Mucosa of gallbladder (tissue), 1 donor: ENCODE results near the gene HSPB9. TPM values are rescaled to one million over a fixed set of nuclear protein-coding genes. Genes with fewer than 3 reads are reported as not detected.

Experiments used
- DNase-seq: peaks from one replicate; pipeline ENCODE4 v3.0.0-alpha.2; 2020; ENCODE audit warnings: low spot score
- total RNA-seq: library from RNA; stranded (reverse); gene quantifications from one replicate; pipeline ENCODE4 v1.2.1, GENCODE V29; 2021
- donor health status: DM: no; HTN: no; CAD: no.

HSPB9 gene
- total RNA-seq, 1 donor from 2014 or later, result 0.29 TPM

- peak; percentile 69 for DNase-seq
These were observed 20.9 kb upstream of the HSPB9 start for GRCh38 chr17:42101513-42102292.

GRCh38 chr17:42103221-42103954 is 19.2 kb upstream of the HSPB9 start:
- no peak for DNase-seq

GRCh38 chr17:42104264-42104663 is 18.3 kb upstream of the HSPB9 start:
- DNase-seq, result no peak

- no peak for DNase-seq
These were observed 16.6 kb upstream of the HSPB9 start for GRCh38 chr17:42106009-42106408.

GRCh38 chr17:42107124-42107523 is 15.5 kb upstream of the HSPB9 start:
- DNase-seq, result no peak

- DNase-seq, result peak; percentile 78
These were observed 14.7 kb upstream of the HSPB9 start for GRCh38 chr17:42107597-42108576.

GRCh38 chr17:42109086-42109485 is 13.5 kb upstream of the HSPB9 start:
- no peak for DNase-seq

- DNase-seq, result no peak
These were observed 12.0 kb upstream of the HSPB9 start for GRCh38 chr17:42110301-42111264.

GRCh38 chr17:42111265-42111636 is 11.4 kb upstream of the HSPB9 start:
- DNase-seq, result no peak

- DNase-seq, result no peak
These were observed 10.6 kb upstream of the HSPB9 start for GRCh38 chr17:42111871-42112551.

- DNase-seq, result peak; percentile 79
These were observed 9.9 kb upstream of the HSPB9 start, which contains the start of gene DHX58 for GRCh38 chr17:42112552-42113176. DHX58 (minus strand) TSS chr17:42112714; CDS start chr17:42111892, 822 bp downstream.

GRCh38 chr17:42113293-42114069 is 9.1 kb upstream of the HSPB9 start:
- DNase-seq, result no peak

- DNase-seq, result no peak
These were observed 8.5 kb upstream of the HSPB9 start for GRCh38 chr17:42114118-42114517.

- DNase-seq, result peak; percentile 89
These were observed 5.8 kb upstream of the HSPB9 start for GRCh38 chr17:42116705-42117396.

GRCh38 chr17:42117397-42118125 is 5.0 kb upstream of the HSPB9 start:
- no peak for DNase-seq

- no peak for DNase-seq
These were observed 4.5 kb upstream of the HSPB9 start for GRCh38 chr17:42118126-42118510.

- no peak for DNase-seq
These were observed 4.1 kb upstream of the HSPB9 start for GRCh38 chr17:42118545-42118944.

- no peak for DNase-seq
These were observed 3.3 kb upstream of the HSPB9 start for GRCh38 chr17:42119301-42119700.
